ENCODE data around the gene MYOZ3. TPM values are rescaled to one million over a fixed set of nuclear protein-coding genes. Genes with fewer than 3 reads are reported as not detected.

MYOZ3 gene
- total RNA-seq, result 0.18 and 0.94 TPM in 2 replicates

GRCh38 chr5:150661086-150661485, at the start of gene MYOZ3:
Gene MYOZ3 (plus strand): TSS chr5:150661251. CDS start chr5:150662942, 1,691 bp downstream.

GRCh38 chr5:150640311-150641005, 20.6 kb upstream of the MYOZ3 start, which contains the start of gene SYNPO:
Gene SYNPO (plus strand): TSS chr5:150640660. CDS start chr5:150648276, 7,616 bp downstream.

GRCh38 chr5:150700594-150701377, 39.7 kb downstream of the MYOZ3 start, which contains the start of gene RBM22:
Gene RBM22 (minus strand): TSS chr5:150701062. CDS start chr5:150700985, 77 bp downstream.

Other genes with a start within 250 kb of the MYOZ3 start
- gene CD74, start 248.3 kb upstream of the MYOZ3 start, total RNA-seq, result 0.36 and 0.56 TPM in 2 replicates
- gene RPS14, start 211.5 kb upstream of the MYOZ3 start, total RNA-seq, result 3,989 and 4,022 TPM in 2 replicates
- 39.4 and 62.3 TPM in 2 replicates for gene NDST1, start 153.1 kb upstream of the MYOZ3 start, total RNA-seq
- 10.0 and 39.4 TPM in 2 replicates for gene SYNPO, start 20.6 kb upstream of the MYOZ3 start, total RNA-seq
- 18.5 and 18.9 TPM in 2 replicates for gene RBM22, start 39.8 kb downstream of the MYOZ3 start, total RNA-seq
- gene DCTN4, start 97.8 kb downstream of the MYOZ3 start, total RNA-seq, result 25.9 and 29.9 TPM in 2 replicates
- 2.7 and 8.5 TPM in 2 replicates for gene SMIM3, start 117.5 kb downstream of the MYOZ3 start, total RNA-seq
- gene IRGM, start 185.3 kb downstream of the MYOZ3 start, total RNA-seq, result not detected in 2 replicates
- gene ZNF300, start 243.7 kb downstream of the MYOZ3 start, total RNA-seq, result 4.7 and 8.5 TPM in 2 replicates